GM12865 (cell line): Measurements from ENCODE around the gene METTL27.
"Not testable (repeated sequence)": the region's sequence is repeated elsewhere in the genome, so short reads cannot be mapped to it uniquely, and the experiment has no call there.

Experiments
- DNase-seq: peaks from one replicate; pipeline ENCODE4 v3.0.0; 2010; ENCODE audit warnings: low read depth
- H3K4me3 ChIP-seq: 2 replicates; pipeline ENCODE4 v1.5.1; 2011; ENCODE audit warnings: mild to moderate bottlenecking, low read depth, low read length, control low read depth
- TF ChIP-seq, protein P1 (sequence below): IDR thresholded peaks from 2 replicates; pipeline ENCODE4 v1.5.1; 2011; ENCODE audit warnings: low read length, control low read depth, low read depth, inconsistent platforms; ENCODE audit not compliant: insufficient read depth; ENCODE audit errors: missing control alignments

METTL27 gene

DNA sequence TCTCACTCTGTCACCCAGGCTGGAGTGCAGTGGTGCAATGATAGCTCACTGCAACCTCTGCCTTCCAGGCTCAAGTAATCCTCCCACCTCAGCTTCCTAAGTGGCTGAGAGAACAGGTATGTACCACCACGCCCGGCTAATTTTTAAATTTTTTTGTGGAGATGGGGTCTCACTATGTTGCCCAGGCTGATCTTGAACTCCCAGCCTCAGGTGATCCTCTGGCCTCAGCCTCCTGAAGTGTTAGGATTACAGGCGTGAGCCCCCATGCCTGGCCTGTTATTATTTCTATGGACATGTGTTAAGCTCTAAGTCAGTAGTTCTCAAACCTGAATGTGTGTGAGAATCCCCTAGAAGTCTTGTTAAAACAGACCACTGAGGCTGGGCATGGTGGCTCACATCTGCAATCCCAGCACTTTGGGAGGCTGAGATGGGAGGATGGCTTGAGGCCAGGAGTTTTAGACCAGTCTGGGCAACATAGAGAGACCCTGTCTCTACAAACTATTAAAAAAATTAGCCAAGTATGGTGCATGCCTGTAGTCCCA lies 43.2 kb upstream of the METTL27 start:
- no peak overlapping the region for H3K4me3 ChIP-seq
- TF ChIP-seq, protein P1, sequence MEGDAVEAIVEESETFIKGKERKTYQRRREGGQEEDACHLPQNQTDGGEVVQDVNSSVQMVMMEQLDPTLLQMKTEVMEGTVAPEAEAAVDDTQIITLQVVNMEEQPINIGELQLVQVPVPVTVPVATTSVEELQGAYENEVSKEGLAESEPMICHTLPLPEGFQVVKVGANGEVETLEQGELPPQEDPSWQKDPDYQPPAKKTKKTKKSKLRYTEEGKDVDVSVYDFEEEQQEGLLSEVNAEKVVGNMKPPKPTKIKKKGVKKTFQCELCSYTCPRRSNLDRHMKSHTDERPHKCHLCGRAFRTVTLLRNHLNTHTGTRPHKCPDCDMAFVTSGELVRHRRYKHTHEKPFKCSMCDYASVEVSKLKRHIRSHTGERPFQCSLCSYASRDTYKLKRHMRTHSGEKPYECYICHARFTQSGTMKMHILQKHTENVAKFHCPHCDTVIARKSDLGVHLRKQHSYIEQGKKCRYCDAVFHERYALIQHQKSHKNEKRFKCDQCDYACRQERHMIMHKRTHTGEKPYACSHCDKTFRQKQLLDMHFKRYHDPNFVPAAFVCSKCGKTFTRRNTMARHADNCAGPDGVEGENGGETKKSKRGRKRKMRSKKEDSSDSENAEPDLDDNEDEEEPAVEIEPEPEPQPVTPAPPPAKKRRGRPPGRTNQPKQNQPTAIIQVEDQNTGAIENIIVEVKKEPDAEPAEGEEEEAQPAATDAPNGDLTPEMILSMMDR, result no peak
- no peak for DNase-seq

DNA sequence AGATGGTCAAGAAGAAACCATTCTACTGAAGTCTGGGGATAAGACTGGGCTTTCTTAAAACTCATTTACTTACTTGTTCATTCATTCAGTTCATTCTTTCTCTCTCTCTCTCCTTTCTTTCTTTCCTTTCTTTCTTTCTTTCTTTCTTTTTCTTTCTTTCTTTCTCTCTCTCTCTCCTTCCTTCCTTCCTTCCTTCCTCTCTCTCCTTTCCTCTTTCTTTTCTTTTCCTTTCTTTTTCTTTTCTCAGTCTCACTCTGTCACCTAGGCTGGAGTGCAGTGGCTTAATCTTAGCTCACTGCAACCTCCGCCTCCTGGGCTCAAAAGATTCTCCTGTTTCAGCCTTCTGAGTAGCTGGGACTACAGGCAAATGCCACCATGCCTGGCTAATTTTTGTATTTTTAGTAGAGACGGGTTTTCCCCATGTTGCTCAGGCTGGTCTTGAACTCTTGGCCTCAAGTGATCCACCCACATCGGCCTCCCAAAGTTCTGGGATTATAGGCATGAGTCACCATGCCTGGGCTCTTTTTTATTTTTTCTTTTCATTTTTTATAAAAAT lies 42.6 kb upstream of the METTL27 start:
- H3K4me3 ChIP-seq, DNase-seq: not testable (repeated sequence)

DNA sequence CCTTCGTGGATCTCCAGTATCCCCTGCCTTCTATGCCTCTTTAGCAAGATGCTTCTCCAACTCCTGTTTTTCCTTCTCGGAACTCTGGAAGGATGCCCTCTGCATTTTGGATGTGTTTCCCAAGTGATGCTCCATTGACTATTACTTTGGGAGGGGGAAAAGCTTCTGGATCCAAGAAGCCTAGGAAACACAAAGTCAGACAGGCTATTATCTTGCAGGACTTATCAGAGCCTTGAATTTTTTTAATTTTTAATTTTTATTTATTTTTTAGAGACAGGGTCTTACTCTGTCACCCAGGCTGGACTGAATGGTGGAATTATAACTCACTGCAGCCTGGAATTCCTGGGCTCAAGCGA lies 39.7 kb upstream of the METTL27 start:
- TF ChIP-seq, protein P1, result no peak
- H3K4me3 ChIP-seq, result no peak overlapping the region

DNA sequence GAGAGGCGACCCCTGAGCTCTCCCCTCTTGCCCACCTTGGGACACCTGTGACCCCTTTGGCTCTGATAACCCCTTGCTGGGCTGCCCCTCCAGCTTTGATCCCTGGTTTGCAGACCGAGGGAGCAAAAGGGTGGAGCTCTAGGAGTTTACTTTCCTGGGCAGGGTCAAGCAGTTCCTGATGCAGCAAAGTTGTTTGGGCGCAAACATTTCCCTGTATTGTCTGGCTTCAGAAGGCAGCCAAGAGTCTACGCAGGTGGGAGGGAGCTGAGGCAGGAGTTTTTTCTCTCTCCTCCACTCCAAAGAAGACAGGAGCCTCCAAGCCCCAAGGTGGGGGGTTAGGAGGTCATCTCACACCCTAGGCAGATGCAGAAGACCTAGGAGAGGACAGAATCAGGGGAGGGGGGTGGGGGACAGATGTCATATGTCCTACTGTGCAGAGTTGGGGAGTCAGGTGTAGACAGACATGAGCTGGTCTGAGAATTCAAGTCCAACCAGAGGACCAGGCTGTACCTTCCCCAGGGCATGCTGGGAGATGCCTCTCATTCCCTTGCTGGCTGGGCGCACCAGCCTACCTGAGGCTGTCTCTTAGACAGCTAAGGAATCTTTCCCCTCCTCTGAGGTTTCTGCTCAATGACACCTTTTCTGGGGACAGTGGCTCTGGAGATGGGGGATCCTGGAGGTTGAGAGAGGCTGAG lies 39.2 kb upstream of the METTL27 start:
- TF ChIP-seq, protein P1, result no peak
- no peak overlapping the region for H3K4me3 ChIP-seq
- DNase-seq, result no peak

More for the DNA sequence above, 39.7 kb upstream of the METTL27 start:
- no peak for DNase-seq

GRCh38 chr7:73880755-73881328 lies 38.5 kb upstream of the METTL27 start:
- DNase-seq, result no peak
- no peak overlapping the region for H3K4me3 ChIP-seq
- TF ChIP-seq, protein P1, result no peak

DNA sequence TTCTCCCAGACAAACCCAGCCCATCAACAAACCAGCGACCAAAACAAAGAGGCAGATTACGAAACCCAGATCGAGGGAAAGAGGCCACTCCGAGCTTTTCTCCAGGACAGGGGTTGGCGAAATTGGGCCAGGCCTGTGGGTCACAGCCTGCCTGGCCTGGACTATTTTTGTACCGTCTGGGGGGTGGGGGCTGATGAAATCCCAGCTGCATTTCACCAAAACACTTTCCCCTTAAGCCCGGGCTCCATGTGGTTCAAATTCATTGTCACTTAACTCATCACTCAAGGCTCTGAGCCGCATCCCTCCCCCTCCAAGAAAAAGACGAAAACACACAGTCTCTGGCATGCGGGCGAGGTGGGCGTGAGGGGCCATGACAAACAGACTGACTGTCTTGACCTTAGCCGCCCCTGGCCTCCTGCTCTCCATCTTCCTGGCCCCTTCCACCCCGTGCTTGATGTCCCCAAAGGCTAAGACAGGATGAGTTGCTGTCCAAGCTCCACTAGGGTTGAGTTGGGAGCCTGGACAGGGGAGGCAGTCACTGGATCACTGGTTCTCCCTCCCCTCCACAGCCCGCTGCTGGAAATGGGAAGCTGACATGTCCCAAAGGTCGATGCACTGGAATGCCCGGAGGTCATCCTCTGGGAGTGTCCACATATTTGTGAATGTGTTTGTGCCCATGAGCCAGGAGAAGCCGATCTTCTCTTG lies 37.8 kb upstream of the METTL27 start:
- H3K4me3 ChIP-seq, result no peak overlapping the region
- no peak for DNase-seq
- TF ChIP-seq, protein P1, result no peak

GRCh38 chr7:73876973-73877372 lies 34.7 kb upstream of the METTL27 start:
- no peak for DNase-seq
- TF ChIP-seq, protein P1, result no peak
- H3K4me3 ChIP-seq, result no peak overlapping the region
